ENCODE measurements around the gene ARHGAP32.

DNA sequence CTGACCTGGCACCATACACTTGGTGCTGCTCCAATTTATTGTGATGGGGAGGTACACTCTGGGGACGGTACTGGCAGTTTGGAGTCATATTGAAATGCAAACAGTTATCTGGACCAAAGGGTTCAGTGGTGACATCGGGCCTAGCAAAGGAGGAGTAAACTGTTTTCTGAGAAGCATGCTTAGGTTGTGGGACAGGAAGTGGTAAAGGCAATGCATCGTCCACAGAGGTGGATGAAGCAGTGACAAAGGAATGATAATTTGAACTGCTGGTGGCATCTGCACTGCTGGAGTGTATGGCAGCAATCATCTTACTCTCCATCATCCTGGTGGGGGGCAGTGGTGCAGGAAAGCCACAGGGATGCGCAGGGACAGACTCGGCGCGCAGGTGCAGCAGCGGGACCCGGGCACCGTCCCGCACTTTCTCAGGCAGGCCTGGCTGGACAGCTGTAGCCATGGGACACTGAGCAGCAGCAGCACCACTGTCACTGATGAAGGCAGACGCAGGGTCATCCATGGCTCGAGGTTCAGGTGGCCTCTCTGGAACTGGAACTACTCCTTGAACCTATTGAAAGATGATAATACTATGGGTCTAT lies 221.4 kb downstream of the ARHGAP32 start:
- no peak for TF ChIP-seq EZH2 (IDR thresholded peaks at IDR 0.05)
- TF ChIP-seq, protein P1, sequence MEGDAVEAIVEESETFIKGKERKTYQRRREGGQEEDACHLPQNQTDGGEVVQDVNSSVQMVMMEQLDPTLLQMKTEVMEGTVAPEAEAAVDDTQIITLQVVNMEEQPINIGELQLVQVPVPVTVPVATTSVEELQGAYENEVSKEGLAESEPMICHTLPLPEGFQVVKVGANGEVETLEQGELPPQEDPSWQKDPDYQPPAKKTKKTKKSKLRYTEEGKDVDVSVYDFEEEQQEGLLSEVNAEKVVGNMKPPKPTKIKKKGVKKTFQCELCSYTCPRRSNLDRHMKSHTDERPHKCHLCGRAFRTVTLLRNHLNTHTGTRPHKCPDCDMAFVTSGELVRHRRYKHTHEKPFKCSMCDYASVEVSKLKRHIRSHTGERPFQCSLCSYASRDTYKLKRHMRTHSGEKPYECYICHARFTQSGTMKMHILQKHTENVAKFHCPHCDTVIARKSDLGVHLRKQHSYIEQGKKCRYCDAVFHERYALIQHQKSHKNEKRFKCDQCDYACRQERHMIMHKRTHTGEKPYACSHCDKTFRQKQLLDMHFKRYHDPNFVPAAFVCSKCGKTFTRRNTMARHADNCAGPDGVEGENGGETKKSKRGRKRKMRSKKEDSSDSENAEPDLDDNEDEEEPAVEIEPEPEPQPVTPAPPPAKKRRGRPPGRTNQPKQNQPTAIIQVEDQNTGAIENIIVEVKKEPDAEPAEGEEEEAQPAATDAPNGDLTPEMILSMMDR (IDR thresholded peaks at IDR 0.05) = no peak
- TF ChIP-seq EZH2phosphoT487 (IDR thresholded peaks at IDR 0.05) = no peak
